GM12875 (cell line): Measurements from ENCODE around the gene SDK1.

Experiments used
- H3K4me3 ChIP-seq: one replicate; pipeline ENCODE4 v1.5.1; 2011; ENCODE audit warnings: low read depth, low read length, control low read depth
- CTCF ChIP-seq: IDR thresholded peaks from 2 replicates; pipeline ENCODE4 v1.5.1; 2011; ENCODE audit warnings: low read depth, mild to moderate bottlenecking, control low read depth, inconsistent platforms, low read length, moderate library complexity, borderline replicate concordance; ENCODE audit not compliant: insufficient read depth

Gene SDK1

DNA sequence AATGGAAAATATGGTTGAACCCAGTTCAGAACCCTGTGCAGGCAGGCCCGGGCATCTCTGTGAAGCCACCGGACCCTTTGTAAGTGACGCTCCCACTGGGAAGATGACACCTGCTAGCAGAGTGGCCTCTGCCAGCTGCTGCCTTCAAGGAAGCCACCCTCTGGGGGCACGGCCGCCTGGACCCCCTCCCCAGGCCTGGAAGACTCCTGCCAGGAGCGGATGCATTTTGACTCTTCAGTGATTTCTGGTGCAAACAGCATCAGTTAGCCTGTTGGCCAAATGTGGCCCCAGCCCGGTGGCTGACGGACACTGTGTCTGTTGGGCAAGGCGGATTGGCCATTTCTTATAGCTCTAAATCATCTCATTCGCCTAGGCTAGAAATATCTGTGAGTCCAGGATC lies 867.0 kb downstream of the SDK1 start:
- no peak for TF ChIP-seq CTCF
- no peak overlapping the region for H3K4me3 ChIP-seq

DNA sequence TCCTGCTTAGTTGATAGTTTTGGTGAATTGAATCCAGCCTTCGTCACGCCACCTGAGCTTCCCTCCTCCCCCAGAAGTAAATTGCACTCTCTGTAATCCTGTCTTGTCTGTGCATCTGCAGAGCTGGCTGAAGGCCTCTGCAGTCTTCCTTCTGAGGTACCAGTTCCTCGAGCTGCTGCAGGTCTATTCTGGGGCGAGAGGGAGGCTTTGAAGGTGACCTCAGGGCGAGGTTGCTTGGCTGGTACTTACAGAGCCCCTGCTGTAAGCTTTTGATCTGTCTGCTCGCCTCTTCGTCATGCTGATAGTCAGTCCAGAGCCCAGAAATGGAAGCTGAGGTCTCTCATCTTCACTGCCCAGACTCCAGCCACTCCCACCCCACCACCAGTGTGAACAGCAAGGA lies 867.5 kb downstream of the SDK1 start:
- no peak for TF ChIP-seq CTCF
- H3K4me3 ChIP-seq = no peak overlapping the region

DNA sequence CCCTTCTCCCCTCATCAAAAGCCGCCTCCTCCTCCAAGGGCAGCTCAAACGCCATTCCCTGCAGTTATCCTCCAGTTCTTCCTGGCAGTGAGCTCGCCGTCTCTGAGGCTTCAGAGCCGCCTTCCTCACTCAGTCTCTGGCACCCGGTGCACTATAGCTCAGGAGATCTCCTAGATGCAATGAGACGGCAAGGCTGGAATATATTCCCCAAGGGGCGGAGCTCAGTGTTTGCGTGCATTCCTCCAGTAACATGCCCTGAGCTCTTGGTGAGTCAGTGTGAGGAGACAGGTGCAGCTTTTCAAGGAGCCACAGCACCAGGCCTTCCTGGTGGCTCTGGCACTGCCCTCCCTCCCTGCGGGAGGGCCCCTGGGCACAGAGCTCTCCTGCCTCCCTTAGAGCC lies 868.4 kb downstream of the SDK1 start:
- no peak for TF ChIP-seq CTCF
- H3K4me3 ChIP-seq = no peak overlapping the region

- no peak for TF ChIP-seq CTCF
- H3K4me3 ChIP-seq = no peak overlapping the region
Observed at GRCh38 chr7:4170997-4171786, 870.1 kb downstream of the SDK1 start.

GRCh38 chr7:4172883-4173282 lies 871.8 kb downstream of the SDK1 start:
- H3K4me3 ChIP-seq = no peak overlapping the region
- no peak for TF ChIP-seq CTCF

DNA sequence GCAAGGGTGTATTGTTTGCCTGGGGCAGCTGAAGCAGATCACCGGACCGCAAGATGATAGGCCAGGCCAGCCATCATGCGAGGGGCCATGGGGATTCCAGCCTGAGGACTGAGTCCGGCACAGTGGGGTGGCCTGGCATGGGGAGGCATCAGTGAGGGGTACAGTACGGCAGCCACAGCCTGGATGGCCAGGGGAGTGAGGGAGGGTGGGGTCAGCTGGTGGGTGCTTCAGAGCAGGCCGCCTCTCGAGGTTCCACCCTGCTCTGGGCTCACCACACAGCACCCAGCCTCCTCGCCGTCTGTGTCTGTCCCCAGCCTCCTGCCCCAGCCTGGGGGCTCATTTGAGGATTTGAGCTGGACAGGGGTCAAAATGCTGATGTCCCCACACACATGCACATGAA lies 872.6 kb downstream of the SDK1 start:
- TF ChIP-seq CTCF = no peak
- H3K4me3 ChIP-seq = no peak overlapping the region

DNA sequence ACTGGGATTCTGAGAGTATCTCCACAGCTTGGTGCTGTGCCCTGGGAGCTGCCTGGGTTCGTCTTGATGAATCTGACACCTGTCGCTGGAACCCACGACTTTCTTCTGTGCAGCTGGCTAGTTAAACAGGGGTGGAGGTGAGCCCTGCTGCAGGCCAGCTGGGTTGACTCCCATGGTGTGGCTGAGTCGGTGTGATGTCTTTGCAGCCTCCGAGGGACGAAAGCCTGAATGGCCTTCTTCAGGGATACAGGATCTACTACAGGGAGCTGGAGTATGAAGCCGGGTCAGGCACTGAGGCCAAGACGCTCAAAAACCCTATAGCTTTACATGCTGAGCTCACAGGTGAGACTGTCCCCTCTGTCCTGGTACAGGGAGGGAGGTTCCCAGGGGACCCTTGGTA lies 873.0 kb downstream of the SDK1 start:
- TF ChIP-seq CTCF = no peak
- H3K4me3 ChIP-seq = no peak overlapping the region
